ENCODE data around the gene MNDA.
"Not testable (repeated sequence)": the region's sequence is repeated elsewhere in the genome, so short reads cannot be mapped to it uniquely, and the experiment has no call there.

The MNDA gene

GRCh38 chr1:158839566-158839965 lies 8.4 kb downstream of the MNDA start:
- no peak for FAIRE-seq

- FAIRE-seq, result no peak
Measured at GRCh38 chr1:158840236-158840635, 9.1 kb downstream of the MNDA start.

GRCh38 chr1:158864595-158864994 lies 33.4 kb downstream of the MNDA start:
- no peak for FAIRE-seq

- not testable (repeated sequence) for FAIRE-seq
Measured at GRCh38 chr1:158870438-158870837, 39.3 kb downstream of the MNDA start.

- FAIRE-seq, result no peak
Measured at GRCh38 chr1:158873141-158873540, 42.0 kb downstream of the MNDA start.

- no peak for FAIRE-seq
Measured at GRCh38 chr1:158893654-158894053, 62.5 kb downstream of the MNDA start.

GRCh38 chr1:158898722-158899121 lies 67.6 kb downstream of the MNDA start:
- no peak for FAIRE-seq

Data from A204.1 (cell line).